Activated naive CD8-positive, alpha-beta T cell treated with anti-CD3 and anti-CD28 coated beads, Interleukin-2, amount 10 ng/mL, durations not matched to agents 7 days and 5 days (primary cell): Measurements from ENCODE around the gene GOLGA5. TPM values are rescaled to one million over a fixed set of nuclear protein-coding genes. Genes with fewer than 3 reads are reported as not detected.

Source experiments
- ATAC-seq: fragments of 150-1000 bp; cut with Tn5 transposase; one replicate; pipeline ENCODE4 v1.10.0; 2021; ENCODE audit warnings: low read depth, moderate library complexity
- POLR2A ChIA-PET: fragments of 350-600 bp; sonication (Branson Sonifier 250); formaldehyde crosslinking; loops from one replicate; lab custom pipeline; 2021; ENCODE audit warnings: antibody characterized with exemption; lab: Charles Lee
- DNase-seq: peaks from one replicate; pipeline ENCODE4 v3.0.0; 2021
- H3K27ac Mint-ChIP-seq: one replicate; pipeline ENCODE4 v1.8.0; 2022; ENCODE audit warnings: mild to moderate bottlenecking, mixed read lengths
- H3K27me3 Mint-ChIP-seq: one replicate; pipeline ENCODE4 v1.8.0; 2022; ENCODE audit warnings: mild to moderate bottlenecking, moderate library complexity, mixed read lengths
- H3K36me3 Mint-ChIP-seq: one replicate; pipeline ENCODE4 v1.8.0; 2021; ENCODE audit warnings: mild to moderate bottlenecking, mixed read lengths
- H3K4me1 Mint-ChIP-seq: one replicate; pipeline ENCODE4 v1.8.0; 2021; ENCODE audit warnings: mixed read lengths
- H3K4me3 Mint-ChIP-seq: one replicate; pipeline ENCODE4 v1.8.0; 2022; ENCODE audit warnings: mild to moderate bottlenecking, moderate library complexity, mixed read lengths
- H3K9me3 Mint-ChIP-seq: one replicate; pipeline ENCODE4 v1.8.0; 2021; ENCODE audit warnings: mixed read lengths
- total RNA-seq, 2 experiments: library from RNA; stranded (reverse); gene quantifications; one replicate each; pipeline ENCODE4 v1.2.3, GENCODE V29; 2021

Gene GOLGA5
- total RNA-seq, 2 experiments from 2014 or later: 20.8 to 22.1 TPM

GRCh38 chr14:92883066-92883465, 89.0 kb downstream of the GOLGA5 start:
- Mint-ChIP-seq H3K4me1 (peaks cover 1% of the 10 kb centered on the region), H3K27ac (no peak overlapping the region), H3K9me3 (peaks cover 2% of the 10 kb centered on the region), H3K4me3 (no peak overlapping the region), H3K36me3 (peaks cover 1% of the 10 kb centered on the region), H3K27me3 (peaks cover 31% of the 10 kb centered on the region)
- POLR2A ChIA-PET: no interaction called here
- DNase-seq (no peak), ATAC-seq (no peak)

- Mint-ChIP-seq H3K36me3 (peaks cover 1% of the 10 kb centered on the region), H3K9me3 (peaks cover 2% of the 10 kb centered on the region), H3K4me1 (peaks cover 1% of the 10 kb centered on the region), H3K4me3 (no peak overlapping the region), H3K27me3 (peaks cover 29% of the 10 kb centered on the region), H3K27ac (no peak overlapping the region)
- ATAC-seq (no peak), DNase-seq (no peak)
- POLR2A ChIA-PET: no interaction called here
These were observed 90.3 kb downstream of the GOLGA5 start for GRCh38 chr14:92884410-92884809.

- H3K4me3 Mint-ChIP-seq: no peak overlapping the region
- peaks cover 1% of the 10 kb centered on the region for H3K4me1 Mint-ChIP-seq
- ATAC-seq: no peak
- POLR2A ChIA-PET: no interaction called here
- H3K27me3 Mint-ChIP-seq: peaks cover 32% of the 10 kb centered on the region
- no peak overlapping the region for H3K27ac Mint-ChIP-seq
- DNase-seq: no peak
- H3K36me3 Mint-ChIP-seq: peaks cover 1% of the 10 kb centered on the region
- H3K9me3 Mint-ChIP-seq: peaks cover 5% of the 10 kb centered on the region
These were observed 91.4 kb downstream of the GOLGA5 start for GRCh38 chr14:92885279-92886061.

GRCh38 chr14:92886337-92886736, 92.2 kb downstream of the GOLGA5 start:
- POLR2A ChIA-PET: no interaction called here
- Mint-ChIP-seq H3K4me1 (peaks cover 1% of the 10 kb centered on the region), H3K27ac (no peak overlapping the region), H3K27me3 (peaks cover 25% of the 10 kb centered on the region), H3K36me3 (peaks cover 1% of the 10 kb centered on the region), H3K4me3 (no peak overlapping the region), H3K9me3 (peaks cover 5% of the 10 kb centered on the region)
- no peak for ATAC-seq
- DNase-seq: no peak

- Mint-ChIP-seq H3K4me1 (peaks cover 1% of the 10 kb centered on the region), H3K36me3 (peaks cover 1% of the 10 kb centered on the region), H3K27me3 (peaks cover 20% of the 10 kb centered on the region), H3K4me3 (no peak overlapping the region), H3K27ac (no peak overlapping the region), H3K9me3 (peaks cover 5% of the 10 kb centered on the region)
- no peak for DNase-seq
- POLR2A ChIA-PET: no interaction called here
- ATAC-seq: no peak
These were observed 93.1 kb downstream of the GOLGA5 start for GRCh38 chr14:92887157-92887556.

- Mint-ChIP-seq H3K36me3 (peaks cover 1% of the 10 kb centered on the region), H3K27ac (no peak overlapping the region), H3K27me3 (peaks cover 23% of the 10 kb centered on the region), H3K4me1 (peaks cover 1% of the 10 kb centered on the region), H3K9me3 (peaks cover 12% of the 10 kb centered on the region), H3K4me3 (no peak overlapping the region)
- POLR2A ChIA-PET: no interaction called here
- DNase-seq (no peak), ATAC-seq (no peak)
These were observed 94.8 kb downstream of the GOLGA5 start for GRCh38 chr14:92888896-92889295.

Other genes starting within 250 kb of the GOLGA5 start
- 10 to 100 TPM; 13.4 to 16.7 TPM for gene LGMN, start 45.7 kb upstream of the GOLGA5 start, total RNA-seq
- not detected for gene CHGA, start 128.8 kb downstream of the GOLGA5 start, total RNA-seq